Mucosa of descending colon (tissue), 3 donors: ENCODE results near the gene CISH. TPM values are rescaled to one million over a fixed set of nuclear protein-coding genes. Genes with fewer than 3 reads are reported as not detected.

ENCODE experiments used
- ATAC-seq: fragments of 200-7000 bp; cut with Tn5 transposase; one replicate; pipeline ENCODE4 v1.9.1; 2020; ENCODE audit warnings: mild to moderate bottlenecking, moderate library complexity
- DNase-seq, 3 donors: peaks; one replicate each; pipeline ENCODE4 v3.0.0-alpha.2; 2020
- H3K36me3 ChIP-seq: fragments of 200-600 bp; one replicate; pipeline ENCODE4 v1.8.0; 2021; ENCODE audit warnings: low read depth, mild to moderate bottlenecking
- H3K4me1 ChIP-seq: fragments of 200-600 bp; one replicate; pipeline ENCODE4 v1.8.0; 2021; ENCODE audit warnings: low read depth, mild to moderate bottlenecking
- H3K4me3 ChIP-seq: fragments of 200-600 bp; one replicate; pipeline ENCODE4 v1.8.0; 2021; ENCODE audit warnings: mild to moderate bottlenecking
- H3K9me3 ChIP-seq: fragments of 200-600 bp; one replicate; pipeline ENCODE4 v1.8.0; 2021; ENCODE audit warnings: mild to moderate bottlenecking
- CTCF ChIP-seq: fragments of 200-600 bp; IDR thresholded peaks from one replicate; pipeline ENCODE4 v1.8.0; 2022; ENCODE audit warnings: antibody characterized with exemption, mild to moderate bottlenecking
- intact Hi-C, 2 donors: fragments of 100-400 bp; cut with DNase I in 1 of 2; cut with micrococcal nuclease in 1 of 2; formaldehyde crosslinking; loops; one replicate each; pipeline versions ENCODE4 v1.11.0 to v1.11.1; 2022; cut with DNase I, micrococcal nuclease
- total RNA-seq, 3 donors: library from RNA; stranded (reverse); fragmentation: NEBNext Ultra II Directional in 2 of 3; extraction: Animal tissue kit (Norgen Biotek cat#: 25700) in 2 of 3; gene quantifications; one replicate each; pipeline versions ENCODE4 v1.2.1 to v1.2.4, GENCODE V29; 2021 to 2023
- donor health status: DM: no; HTN: no; CAD: no; lungs with moderate emphysema.
- donor health status: DM: no; HTN: no; CAD: no.
- donor health status: DM: no; HTN: yes; CAD: no.

CISH gene
- total RNA-seq, 3 donors from 2014 or later: 12.7 to 21.4 (median 19.2) TPM

GRCh38 chr3:50623840-50624474, 12.4 kb upstream of the CISH start:
- H3K9me3 ChIP-seq: no peaks in the 10 kb centered on the region
- no peak overlapping the region for H3K4me3 ChIP-seq
- intact Hi-C loops: no loop called here
- no peak for TF ChIP-seq CTCF
- peaks cover 19% of the 10 kb centered on the region for H3K4me1 ChIP-seq
- DNase-seq: no peak
- no peaks in the 10 kb centered on the region for H3K36me3 ChIP-seq
- peak; percentile 40 for ATAC-seq

- no peak for ATAC-seq
- H3K4me3 ChIP-seq: no peak overlapping the region
- TF ChIP-seq CTCF: no peak
- H3K9me3 ChIP-seq: no peaks in the 10 kb centered on the region
- intact Hi-C loops: no loop called here
- no peak for DNase-seq
- no peaks in the 10 kb centered on the region for H3K36me3 ChIP-seq
- peaks cover 30% of the 10 kb centered on the region for H3K4me1 ChIP-seq
These were observed 11.3 kb upstream of the CISH start for GRCh38 chr3:50622881-50623280.

GRCh38 chr3:50620820-50621219, 9.2 kb upstream of the CISH start:
- H3K36me3 ChIP-seq: no peaks in the 10 kb centered on the region
- ATAC-seq (no peak), DNase-seq (no peak)
- H3K4me1 ChIP-seq: peaks cover 31% of the 10 kb centered on the region
- no peak for TF ChIP-seq CTCF
- H3K4me3 ChIP-seq: no peak overlapping the region
- no peaks in the 10 kb centered on the region for H3K9me3 ChIP-seq
- intact Hi-C loops: no loop called here

DNA sequence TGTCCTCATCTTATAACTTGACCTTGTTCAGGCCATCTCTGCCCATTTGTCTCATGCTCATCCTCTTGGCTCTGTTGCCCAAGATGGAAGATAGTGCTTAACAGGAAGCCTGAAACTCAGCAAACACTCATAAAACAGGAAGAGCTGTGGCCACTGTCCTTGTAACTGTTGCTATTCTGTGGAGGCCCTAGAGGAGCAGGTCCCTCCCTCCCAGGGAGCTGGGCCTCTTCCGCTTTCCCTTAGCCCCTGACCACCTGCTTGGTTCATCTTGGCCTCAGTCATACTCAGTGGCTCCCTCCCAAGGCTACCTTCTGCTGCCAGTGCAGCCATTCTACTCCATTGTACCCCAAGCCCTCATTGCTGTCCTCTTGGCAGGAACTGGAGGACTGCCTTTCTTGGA, 8.8 kb upstream of the CISH start:
- intact Hi-C loops: no loop called here
- peaks cover 31% of the 10 kb centered on the region for H3K4me1 ChIP-seq

DNA sequence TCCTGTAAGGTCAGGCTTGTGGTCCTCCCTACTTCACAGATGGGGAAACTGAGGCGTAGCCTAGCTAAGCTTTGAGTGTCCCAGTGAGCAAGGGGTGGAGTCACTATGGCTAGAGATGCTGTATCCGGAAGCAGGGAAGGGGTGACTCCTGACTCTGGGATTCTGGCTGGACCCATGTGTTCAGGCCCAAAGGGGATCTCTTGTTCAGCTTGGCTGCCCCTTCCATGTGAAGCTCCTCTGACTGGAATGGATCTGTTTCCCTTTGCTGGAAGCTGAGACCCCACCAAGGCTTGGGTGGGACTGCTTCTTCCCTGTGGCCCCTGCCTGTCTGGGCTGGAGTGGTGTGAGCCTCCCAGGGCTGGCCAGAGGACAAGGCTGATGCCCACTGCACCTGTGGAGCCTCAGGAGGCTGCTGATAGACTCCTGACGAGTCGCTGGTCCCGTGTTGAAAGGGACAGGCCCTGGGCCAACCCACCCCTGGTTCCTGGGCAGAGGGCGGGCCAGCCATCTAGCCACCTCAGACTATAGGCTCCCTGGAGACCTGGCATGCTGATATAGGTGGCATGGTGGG, 6.4 kb upstream of the CISH start:
- TF ChIP-seq CTCF: no peak
- Histone ChIP-seq H3K36me3 (no peaks in the 10 kb centered on the region), H3K9me3 (no peaks in the 10 kb centered on the region), H3K4me3 (peak overlapping the region; percentile 41), H3K4me1 (peaks cover 18% of the 10 kb centered on the region)
- intact Hi-C loops: loop anchor here in 1 of 2 donors (5.0 kb wide), 1 partner anchor 764 kb away; no protein-coding TSS in a partner anchor
- DNase-seq (peak in 1 of 3 donors; percentile 55), ATAC-seq (no peak)

More for the DNA sequence above, 8.8 kb upstream of the CISH start:
- Histone ChIP-seq H3K36me3 (no peaks in the 10 kb centered on the region), H3K9me3 (no peaks in the 10 kb centered on the region), H3K4me3 (no peak overlapping the region)
- no peak for TF ChIP-seq CTCF
- DNase-seq: peak in 1 of 3 donors; percentile 25
- no peak for ATAC-seq
